GM12878 (cell line): Measurements from ENCODE around the gene NBR1. TPM values are rescaled to one million over a fixed set of nuclear protein-coding genes. Genes with fewer than 3 reads are reported as not detected.

Source experiments
- ATF3 ChIP-seq: IDR thresholded peaks from 2 replicates; pipeline ENCODE4 v1.6.1; 2011; ENCODE audit warnings: low read depth, mild to moderate bottlenecking, low read length, moderate library complexity, borderline replicate concordance; ENCODE audit errors: extremely low read depth
- BCL11A ChIP-seq: IDR thresholded peaks from 2 replicates; pipeline ENCODE4 v1.6.1; 2011; ENCODE audit warnings: low read depth, low read length
- EED ChIP-seq: sonication (generic); IDR thresholded peaks from 2 replicates; pipeline ENCODE4 v1.6.1; 2016; ENCODE audit warnings: antibody characterized with exemption, low read depth
- PBX3 ChIP-seq: IDR thresholded peaks from 2 replicates; pipeline ENCODE4 v1.6.1; 2011; ENCODE audit warnings: mild to moderate bottlenecking, low read depth, low read length, moderate library complexity; ENCODE audit not compliant: insufficient replicate concordance
- PKNOX1 ChIP-seq: fragments of 450-650 bp; IDR thresholded peaks from 2 replicates; pipeline ENCODE4 v1.6.1; 2016; ENCODE audit warnings: mild to moderate bottlenecking
- RELB ChIP-seq: fragments of 450-650 bp; IDR thresholded peaks from 2 replicates; pipeline ENCODE4 v1.6.1; 2017; ENCODE audit warnings: low read depth, mild to moderate bottlenecking, moderate library complexity
- SMAD5 ChIP-seq: IDR thresholded peaks from 2 replicates; pipeline ENCODE4 v1.6.1; 2016; ENCODE audit warnings: antibody characterized with exemption, low read depth
- SREBF1 ChIP-seq: IDR thresholded peaks from 2 replicates; pipeline ENCODE4 v1.6.1; 2012; ENCODE audit warnings: mild to moderate bottlenecking, low read length
- ZNF24 ChIP-seq: fragments of 450-650 bp; IDR thresholded peaks from 2 replicates; pipeline ENCODE4 v1.6.1; 2017; ENCODE audit warnings: antibody characterized with exemption, mild to moderate bottlenecking
- polyA plus RNA-seq, 11 experiments: library from polyadenylated mRNA; depleted of rRNA in 4 of 11; unstranded in 6 of 11; stranded (reverse) in 5 of 11; fragments of >200 nt; fragmentation: Nextera tagmentation in 4 of 11; fragmentation: Illumina TruSeq in 1 of 11; extraction: Ambion mirVana in 4 of 11; extraction: Trizol in 1 of 11; gene quantifications; 1 replicate in 1 of 11; 2 replicates in 10 of 11; pipeline versions ENCODE4 v1.2.1 to v1.2.3, GENCODE V29; 2011 to 2016; ENCODE audit warnings: inconsistent platforms in 2 of 11, missing spikeins in 2 of 11, low read depth in 1 of 11
- total RNA-seq, 4 experiments: library from RNA; depleted of rRNA in 3 of 4; stranded (reverse); fragments of >200 nt in 3 of 4; fragmentation: Illumina TruSeq in 1 of 4; extraction: Trizol in 1 of 4; gene quantifications; 2 replicates each; pipeline versions ENCODE4 v1.2.1 to v1.2.3, GENCODE V29; 2013 to 2021

The NBR1 gene
- total and polyA plus RNA-seq, 10 of the 15 experiments (the other 5 are each of a cell fraction or from before 2014, with no cell fraction given) = 3.5 to 55.2 (median 28.2) TPM

GRCh38 chr17:43211480-43212402, 40.7 kb downstream of the NBR1 start, which contains the start of gene TMEM106A (continued):
- TF ChIP-seq SMAD5 (peak; percentile 22; the same call in 1 of the 2 replicates), BCL11A (no peak), ATF3 (no peak), EED (0 out of 2 replicates have a peak, but pooled peaks have one; percentile 12), SREBF1 (no peak), PBX3 (no peak), PKNOX1 (peak; percentile 16; the same call in 1 of the 2 replicates), ZNF24 (no peak), RELB (0 out of 2 replicates have a peak, but pooled peaks have one; percentile 48)
- TF ChIP-seq, all 136 proteins: peak for 38
